ENCODE data around the gene GRK2.

Gene GRK2

DNA sequence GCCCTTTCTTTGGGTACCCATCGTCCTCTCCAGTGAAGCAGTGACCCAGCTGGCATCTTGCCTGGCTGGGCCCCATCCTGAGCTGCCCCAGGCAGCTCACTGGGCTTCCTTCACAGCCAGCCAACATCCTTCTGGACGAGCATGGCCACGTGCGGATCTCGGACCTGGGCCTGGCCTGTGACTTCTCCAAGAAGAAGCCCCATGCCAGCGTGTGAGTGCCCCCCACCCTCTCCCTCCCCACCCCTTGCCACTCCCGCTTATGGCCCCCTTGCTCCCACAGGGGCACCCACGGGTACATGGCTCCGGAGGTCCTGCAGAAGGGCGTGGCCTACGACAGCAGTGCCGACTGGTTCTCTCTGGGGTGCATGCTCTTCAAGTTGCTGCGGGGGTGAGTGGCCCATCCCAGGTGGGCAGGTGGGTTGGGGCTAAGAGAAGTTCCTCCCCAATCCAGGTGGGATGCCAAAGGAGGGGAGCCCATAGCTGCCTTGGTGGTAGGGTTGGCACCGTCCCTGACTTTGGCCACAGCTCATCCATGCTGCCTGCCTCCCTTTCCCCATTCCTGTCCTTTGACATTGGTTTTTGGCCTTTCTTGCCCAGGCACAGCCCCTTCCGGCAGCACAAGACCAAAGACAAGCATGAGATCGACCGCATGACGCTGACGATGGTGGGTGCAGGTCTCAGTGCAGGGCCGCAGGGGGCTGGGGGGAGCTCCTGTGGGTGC lies 16.0 kb downstream of the GRK2 start:
- DNase-seq (ENCODE audit: low read depth) = no peak

DNA sequence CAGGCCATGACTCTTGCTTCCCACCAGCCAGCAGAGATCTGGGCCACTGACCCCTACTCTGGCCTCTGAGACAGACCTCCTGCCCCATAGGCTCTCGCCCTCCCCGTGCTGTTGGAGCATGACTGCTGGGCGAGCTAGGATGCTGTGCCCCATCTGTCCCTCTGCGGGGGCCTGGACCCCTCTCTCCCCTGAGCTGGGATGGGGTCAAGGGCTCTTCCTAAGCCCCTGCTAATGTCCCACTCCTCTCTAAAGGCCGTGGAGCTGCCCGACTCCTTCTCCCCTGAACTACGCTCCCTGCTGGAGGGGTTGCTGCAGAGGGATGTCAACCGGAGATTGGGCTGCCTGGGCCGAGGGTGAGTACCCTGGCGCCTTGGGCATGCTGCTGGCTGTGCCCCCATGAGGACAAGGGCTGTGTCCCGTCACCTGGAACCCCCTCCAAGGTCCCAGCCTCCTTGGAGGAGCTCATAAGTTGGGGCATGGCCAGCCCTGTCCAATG lies 16.7 kb downstream of the GRK2 start:
- DNase-seq (ENCODE audit: low read depth) = no peak

DNA sequence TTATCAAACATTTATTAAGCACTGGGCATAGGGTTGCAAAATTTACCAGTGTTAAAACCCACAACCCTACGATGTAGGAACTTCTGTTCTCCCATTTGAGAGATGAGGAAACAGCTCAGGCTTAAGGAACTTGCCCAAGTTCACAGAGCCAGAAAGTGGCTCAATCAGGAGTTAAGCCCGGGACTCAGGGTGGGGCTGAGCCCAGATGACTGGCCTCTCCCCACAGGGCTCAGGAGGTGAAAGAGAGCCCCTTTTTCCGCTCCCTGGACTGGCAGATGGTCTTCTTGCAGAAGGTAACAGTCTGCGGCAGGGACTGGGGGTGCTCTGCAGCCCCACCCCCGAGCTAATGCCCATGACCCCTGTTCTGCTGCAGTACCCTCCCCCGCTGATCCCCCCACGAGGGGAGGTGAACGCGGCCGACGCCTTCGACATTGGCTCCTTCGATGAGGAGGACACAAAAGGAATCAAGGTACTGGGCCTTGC lies 17.2 kb downstream of the GRK2 start:
- no peak for DNase-seq (ENCODE audit: low read depth)

DNA sequence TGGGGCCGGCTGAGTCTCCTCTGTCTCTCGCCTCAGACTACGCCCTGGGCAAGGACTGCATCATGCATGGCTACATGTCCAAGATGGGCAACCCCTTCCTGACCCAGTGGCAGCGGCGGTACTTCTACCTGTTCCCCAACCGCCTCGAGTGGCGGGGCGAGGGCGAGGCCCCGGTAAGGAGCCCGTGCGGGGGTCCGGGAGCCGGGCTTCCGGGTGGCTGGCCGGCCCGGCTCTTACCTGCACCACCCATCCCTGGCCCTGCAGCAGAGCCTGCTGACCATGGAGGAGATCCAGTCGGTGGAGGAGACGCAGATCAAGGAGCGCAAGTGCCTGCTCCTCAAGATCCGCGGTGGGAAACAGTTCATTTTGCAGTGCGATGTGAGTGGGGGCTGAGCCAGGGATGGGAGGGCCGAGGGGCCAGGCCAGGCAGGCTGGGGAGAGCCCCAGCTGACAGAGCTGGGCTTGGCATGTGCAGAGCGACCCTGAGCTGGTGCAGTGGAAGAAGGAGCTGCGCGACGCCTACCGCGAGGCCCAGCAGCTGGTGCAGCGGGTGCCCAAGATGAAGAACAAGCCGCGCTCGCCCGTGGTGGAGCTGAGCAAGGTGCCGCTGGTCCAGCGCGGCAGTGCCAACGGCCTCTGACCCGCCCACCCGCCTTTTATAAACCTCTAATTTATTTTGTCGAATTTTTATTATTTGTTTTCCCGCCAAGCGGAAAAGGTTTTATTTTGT lies 18.7 kb downstream of the GRK2 start:
- DNase-seq (ENCODE audit: low read depth) = no peak

DNA sequence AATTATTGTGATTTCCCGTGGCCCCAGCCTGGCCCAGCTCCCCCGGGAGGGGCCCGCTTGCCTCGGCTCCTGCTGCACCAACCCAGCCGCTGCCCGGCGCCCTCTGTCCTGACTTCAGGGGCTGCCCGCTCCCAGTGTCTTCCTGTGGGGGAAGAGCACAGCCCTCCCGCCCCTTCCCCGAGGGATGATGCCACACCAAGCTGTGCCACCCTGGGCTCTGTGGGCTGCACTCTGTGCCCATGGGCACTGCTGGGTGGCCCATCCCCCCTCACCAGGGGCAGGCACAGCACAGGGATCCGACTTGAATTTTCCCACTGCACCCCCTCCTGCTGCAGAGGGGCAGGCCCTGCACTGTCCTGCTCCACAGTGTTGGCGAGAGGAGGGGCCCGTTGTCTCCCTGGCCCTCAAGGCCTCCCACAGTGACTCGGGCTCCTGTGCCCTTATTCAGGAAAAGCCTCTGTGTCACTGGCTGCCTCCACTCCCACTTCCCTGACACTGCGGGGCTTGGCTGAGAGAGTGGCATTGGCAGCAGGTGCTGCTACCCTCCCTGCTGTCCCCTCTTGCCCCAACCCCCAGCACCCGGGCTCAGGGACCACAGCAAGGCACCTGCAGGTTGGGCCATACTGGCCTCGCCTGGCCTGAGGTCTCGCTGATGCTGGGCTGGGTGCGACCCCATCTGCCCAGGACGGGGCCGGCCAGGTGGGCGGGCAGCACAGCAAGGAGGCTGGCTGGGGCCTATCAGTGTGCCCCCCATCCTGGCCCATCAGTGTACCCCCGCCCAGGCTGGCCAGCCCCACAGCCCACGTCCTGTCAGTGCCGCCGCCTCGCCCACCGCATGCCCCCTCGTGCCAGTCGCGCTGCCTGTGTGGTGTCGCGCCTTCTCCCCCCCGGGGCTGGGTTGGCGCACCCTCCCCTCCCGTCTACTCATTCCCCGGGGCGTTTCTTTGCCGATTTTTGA lies 19.5 kb downstream of the GRK2 start:
- DNase-seq (ENCODE audit: low read depth) = no peak

DNA sequence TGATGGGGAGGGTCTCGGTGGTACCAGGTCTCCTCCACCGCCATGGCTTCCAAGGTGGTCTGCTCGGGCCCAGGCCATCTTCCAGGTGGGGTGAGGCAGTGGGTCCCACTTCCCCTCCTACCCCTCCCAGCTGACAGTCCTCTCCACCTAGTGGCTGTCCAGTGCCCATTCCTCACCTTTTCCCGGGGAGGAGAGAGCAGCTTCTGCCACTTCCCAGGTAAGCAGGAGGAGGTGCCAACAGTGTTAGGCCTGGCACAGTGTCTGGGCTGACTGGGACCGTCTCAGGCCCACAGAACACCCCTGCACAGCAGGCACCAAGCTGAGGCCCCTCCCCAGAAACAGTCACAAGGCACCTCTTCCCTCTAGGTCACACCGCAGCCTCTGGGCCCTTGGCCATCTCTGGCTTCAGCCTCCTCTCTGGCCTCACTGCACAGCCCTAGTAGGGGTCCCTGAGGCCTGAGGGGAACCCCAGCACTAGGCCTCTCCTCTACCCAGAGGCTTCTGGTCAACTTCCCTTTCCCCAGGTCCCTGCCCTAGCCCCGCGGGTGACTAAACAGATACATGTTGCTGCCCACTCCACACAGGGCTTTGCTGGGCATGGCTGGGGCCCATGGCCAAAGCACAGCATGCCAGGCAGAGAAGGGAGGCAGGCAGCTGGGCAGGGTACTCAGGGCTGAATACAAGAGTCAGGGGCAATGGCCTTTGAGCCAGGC lies 20.5 kb downstream of the GRK2 start:
- DNase-seq (ENCODE audit: low read depth) = no peak

DNA sequence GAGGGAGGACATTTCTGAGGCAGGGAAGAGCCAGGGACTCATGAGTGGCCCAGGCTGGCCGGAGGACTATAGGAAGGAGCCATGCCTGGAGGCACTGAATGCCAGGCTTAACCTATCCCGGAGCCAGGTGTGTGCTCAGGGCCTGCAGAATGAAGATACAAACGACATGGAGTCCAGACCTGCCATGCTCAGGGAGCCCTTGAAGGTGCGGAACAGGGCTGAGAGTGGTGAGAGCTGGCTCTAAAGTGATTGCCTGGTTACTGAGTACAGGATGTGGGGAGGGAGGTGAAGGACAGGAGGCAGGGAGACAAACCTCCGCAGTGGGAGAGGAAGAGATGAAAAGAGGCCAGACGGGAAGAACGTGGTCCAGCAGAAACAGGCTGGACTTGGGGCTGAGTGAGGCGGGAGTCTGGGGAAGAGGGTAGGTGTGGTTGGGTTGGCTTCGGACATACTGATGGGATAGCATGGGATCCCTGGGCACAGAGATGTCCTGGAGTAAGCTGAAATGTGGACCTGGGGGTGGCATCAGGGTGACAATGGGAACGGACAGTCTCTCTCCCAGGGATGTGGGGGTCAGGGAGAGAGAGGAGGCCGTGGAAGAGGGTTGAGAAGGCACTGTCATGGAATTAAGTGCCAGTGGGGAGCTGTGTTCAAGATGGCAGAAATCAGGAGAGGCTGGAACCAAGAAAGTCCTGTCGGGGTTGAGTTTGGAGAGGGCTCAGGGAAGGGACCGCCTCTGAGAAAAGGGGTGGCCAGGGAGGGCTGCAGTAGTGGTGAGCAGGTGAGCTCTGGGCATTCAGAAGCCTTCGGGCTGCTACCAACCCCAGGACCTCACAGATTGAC lies 21.3 kb downstream of the GRK2 start:
- DNase-seq (ENCODE audit: low read depth) = no peak

DNA sequence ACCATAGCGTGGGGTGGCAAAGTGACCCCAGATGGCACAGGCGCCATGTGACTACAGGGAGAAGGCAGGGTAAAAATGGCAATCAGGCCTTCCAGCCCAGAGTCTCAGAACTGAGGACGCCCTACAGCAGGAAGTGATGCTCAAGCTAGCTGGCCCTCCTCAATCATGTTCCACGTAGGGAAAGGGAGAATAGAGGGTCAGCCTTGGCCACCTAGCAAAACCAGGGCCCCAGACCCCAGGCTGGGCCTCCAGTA lies 21.9 kb downstream of the GRK2 start:
- DNase-seq (ENCODE audit: low read depth) = no peak

DNA sequence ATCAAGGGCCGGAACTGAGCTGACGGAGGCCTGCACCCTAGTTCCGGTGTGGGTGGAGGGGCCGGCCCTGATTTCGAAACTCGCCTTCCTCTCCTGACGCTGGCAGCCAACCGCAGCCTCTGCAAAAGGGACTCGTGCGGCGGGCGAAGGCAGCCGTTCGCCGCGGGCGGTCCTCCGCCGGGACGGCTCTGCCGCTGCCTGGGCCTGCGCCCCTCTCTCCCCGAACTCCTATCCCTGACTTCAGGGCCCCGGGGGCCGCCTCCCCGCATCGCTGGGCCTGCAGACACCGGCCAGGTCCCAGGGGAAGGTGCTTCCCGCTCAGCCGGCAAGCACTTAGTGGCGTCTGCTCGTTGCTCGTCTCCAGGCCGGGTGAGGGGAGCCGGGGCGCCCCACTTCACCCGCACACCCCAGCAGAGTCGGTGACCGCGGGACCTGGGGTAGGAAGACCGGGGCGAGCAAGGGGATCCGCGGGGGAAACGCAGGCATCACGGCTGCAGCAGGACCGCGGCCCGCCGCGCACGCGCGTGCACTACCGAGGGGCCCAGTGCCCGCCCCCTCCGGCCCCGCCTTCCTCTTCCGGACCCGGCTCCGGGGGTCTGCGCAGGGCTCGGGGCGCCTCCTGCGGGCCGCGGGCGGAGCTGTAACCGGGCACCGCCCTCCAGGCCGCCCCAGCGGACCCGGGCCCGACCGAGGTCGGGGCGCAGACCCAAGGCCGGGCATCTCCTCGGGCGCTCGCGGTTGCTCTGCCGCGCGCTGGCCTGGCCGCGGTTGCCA lies 22.4 kb downstream of the GRK2 start:
- peak; percentile 81 for DNase-seq (ENCODE audit: low read depth)

DNA sequence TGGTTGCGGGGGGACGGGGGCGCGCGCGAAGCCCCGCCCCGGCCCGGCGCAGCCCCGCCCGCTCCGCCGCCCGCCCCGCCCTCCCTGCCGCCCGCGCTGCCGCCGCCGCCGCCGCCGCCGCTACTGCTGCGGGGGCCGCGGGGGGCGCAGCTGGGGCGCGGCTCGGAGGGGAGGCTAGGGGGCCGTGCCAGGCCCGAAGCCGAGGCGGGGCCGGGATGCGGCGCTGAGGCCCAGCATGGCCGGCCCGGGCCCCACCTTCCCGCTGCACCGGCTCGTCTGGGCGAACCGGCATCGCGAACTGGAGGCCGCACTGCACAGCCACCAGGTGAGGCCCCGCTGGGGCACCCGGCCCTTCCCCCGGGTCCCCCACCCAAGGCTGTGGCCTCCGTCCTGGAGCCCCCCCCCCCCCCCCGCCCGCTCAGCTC lies 23.0 kb downstream of the GRK2 start, which contains the start of gene ANKRD13D:
Gene ANKRD13D, plus strand, starts transcription at position 78 of the 425 bp plus-strand sequence. Its CDS starts 158 bp downstream, at position 236.
- DNase-seq (ENCODE audit: low read depth) = no peak

DNA sequence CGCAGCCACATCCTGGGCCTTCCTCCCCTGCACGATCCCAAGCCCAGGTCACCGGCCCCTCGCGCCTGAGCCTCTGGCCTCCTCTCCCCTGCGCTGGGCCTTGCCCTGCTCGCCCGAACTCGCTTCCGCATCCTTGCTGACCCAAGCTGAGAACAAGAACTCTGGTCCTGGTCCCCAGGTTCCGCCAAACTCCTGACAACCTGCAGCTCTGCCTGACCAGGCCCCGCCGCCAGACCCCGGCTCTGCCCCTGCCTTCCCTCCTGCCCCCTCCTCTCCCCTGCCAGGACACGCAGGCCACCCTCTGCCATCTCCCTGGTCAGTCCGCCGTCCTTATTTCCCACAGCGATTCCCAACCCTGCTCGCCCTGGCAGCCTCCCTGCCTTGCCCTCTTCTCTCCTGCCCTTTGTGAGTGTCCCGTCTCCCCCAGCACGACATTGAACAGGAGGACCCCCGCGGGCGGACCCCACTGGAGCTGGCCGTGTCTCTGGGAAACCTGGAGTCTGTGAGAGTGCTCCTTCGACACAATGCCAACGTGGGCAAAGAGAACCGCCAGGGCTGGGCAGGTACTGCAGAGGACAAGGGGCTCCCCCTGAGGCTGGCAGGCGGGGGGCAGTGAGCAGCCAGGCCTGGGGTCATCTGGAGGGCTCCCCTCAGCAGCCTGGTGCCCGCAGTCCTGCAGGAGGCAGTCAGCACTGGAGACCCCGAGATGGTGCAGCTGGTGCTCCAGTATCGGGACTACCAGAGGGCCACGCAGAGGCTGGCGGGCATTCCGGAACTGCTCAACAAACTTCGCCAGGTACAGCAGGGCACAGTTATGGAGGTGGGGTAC lies 23.6 kb downstream of the GRK2 start:
- DNase-seq (ENCODE audit: low read depth) = no peak

DNA sequence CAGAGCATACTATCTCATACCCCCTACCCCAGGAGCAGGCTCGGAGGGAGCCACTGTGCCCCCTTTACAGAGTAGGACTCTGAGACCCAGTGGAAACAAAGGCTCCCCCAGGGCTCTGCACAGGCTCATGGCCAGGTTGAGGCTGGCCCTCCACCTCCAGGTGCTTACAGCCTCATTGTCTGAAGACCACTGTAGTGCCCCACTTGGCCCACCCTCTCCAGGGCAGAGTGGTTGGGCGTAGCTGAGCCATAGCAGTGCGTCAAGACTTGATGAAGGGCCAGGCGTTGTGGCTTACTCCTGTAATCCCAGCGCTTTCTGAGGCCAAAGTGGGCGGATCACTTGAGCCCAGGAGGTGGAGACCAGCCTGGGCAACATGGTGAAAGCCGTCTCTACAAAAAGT lies 24.5 kb downstream of the GRK2 start:
- DNase-seq (ENCODE audit: low read depth) = no peak

DNA sequence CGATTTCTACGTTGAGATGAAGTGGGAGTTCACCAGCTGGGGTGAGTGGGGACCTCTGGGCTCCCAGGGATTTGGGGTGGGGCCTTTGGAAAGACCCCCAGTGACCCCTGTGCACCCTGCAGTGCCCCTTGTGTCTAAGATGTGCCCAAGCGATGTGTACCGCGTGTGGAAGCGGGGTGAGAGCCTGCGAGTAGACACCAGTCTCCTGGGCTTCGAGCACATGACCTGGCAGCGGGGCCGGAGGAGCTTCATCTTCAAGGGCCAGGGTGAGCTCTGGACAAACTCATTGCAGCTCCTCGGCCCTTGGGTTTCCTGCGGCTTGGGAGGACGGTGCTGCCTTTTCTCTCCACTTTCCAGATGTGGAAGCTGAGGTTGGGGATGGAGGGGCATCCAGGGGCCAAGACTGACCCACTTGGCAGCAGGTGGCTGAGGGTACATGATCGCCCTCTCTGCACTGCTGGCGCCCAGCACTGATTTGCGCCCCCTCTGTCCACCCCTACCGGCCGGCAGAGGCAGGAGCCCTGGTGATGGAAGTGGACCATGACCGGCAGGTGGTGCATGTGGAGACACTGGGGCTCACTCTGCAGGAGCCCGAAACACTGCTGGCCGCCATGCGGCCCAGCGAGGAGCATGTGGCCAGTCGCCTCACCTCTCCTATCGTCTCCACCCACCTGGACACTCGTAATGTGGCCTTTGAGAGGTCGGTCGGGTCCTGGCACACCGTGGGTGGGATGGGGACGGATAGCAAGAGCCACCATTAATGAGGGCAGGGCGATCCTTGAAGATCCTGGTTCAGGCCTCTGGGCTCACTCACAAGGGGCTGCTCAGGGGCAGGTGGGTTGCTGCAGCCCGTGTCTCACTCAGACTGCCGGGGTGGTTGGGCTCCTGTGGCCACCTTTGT lies 25.5 kb downstream of the GRK2 start:
- DNase-seq (ENCODE audit: low read depth) = no peak

DNA sequence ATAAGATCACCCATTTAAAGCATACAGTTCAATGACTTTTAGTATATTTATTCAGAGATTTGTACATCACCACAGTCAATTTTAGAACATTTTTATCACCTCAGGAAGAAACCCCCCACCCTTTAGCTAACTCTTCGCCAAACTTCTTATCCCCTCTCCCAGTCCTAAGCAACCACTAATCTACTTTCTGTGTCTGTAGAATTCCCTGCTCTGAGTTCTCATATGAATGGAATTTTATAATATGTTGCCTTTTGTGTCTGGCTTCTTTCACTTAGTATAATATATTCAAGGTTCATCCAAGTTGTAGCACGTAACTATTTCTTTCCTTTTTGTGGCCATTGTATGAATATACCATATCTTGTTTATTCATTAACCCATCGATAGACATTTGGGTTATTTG lies 26.4 kb downstream of the GRK2 start:
- DNase-seq (ENCODE audit: low read depth) = no peak

DNA sequence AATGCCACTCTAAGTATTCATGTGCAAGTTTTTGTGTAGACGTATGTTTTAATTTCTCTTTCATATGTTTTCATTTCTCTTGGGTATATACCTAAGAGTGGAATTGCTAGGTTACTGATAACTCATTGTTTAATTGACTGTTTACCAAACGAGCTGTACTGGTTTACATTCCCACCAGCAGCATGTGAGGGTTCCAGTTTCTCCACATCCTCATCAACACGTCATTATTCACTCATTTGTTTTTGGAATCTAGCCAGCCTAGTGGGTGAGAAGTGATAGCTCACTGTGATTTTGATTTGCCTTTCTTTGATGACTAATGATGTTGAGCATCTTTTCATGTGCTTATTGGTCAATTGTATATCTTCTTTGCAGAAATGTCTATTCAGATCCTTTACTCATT lies 26.8 kb downstream of the GRK2 start:
- DNase-seq (ENCODE audit: low read depth) = no peak

DNA sequence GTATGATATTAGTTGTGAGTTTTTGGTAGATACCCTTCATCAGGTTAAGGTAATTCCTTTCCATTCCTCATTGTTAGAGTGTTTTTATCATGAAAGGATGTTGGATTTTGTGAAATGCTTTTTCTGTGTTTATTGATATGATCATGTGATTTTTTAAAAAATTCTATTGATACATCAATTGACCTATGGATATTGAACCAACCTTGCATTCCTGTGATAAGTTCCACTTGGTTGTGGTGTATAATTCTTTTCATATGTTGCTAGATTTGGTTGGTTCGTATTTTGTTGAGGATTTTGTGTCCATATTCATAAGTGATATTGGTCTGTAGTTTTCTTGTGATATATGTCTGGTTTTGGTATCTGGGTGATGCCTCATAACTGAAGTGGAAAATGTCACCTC lies 29.6 kb downstream of the GRK2 start:
- no peak for DNase-seq (ENCODE audit: low read depth)

DNA sequence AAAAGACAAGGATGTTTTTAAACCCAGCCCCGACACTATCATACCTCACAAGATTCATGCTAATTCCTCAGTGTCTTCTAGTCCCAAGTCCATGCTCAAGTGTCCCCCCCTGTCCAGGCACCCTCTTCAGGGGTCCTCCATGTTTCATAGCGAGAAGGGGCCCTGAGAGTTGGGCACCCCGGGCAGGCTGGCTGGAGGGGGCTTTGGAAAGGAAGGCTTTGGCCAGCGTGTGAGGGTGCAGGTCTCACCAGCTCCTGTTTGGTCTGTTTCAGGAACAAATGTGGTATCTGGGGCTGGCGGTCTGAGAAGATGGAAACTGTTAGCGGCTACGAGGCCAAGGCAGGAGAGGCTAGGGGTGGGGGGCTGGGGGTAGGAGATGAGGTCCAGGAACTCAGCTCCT lies 32.5 kb downstream of the GRK2 start:
- DNase-seq (ENCODE audit: low read depth) = no peak
